ENCODE data around the gene S100A12.

GRCh38 chr1:153389973-153390879 is 14.8 kb upstream of the S100A12 start:
- TF ChIP-seq CTCF (IDR thresholded peaks at IDR 0.05) (no peak), POLR2A (IDR thresholded peaks at IDR 0.05) (no peak)
